Spinal cord (tissue), 10 donors: ENCODE data around the gene UFC1. TPM values are rescaled to one million over a fixed set of nuclear protein-coding genes. Genes with fewer than 3 reads are reported as not detected.

Source experiments
- DNase-seq, 6 donors: peaks; one replicate each; pipeline versions ENCODE4 v3.0.0 to v3.0.0-alpha.2; 2013 to 2015; ENCODE audit warnings: low spot score in 6 of 6, low read depth in 4 of 6
- H3K27ac ChIP-seq: one replicate; pipeline ENCODE4 v1.5.1; 2013; ENCODE audit warnings: low read depth, low read length, control low read depth
- H3K27me3 ChIP-seq: one replicate; pipeline ENCODE4 v1.6.1; 2013; ENCODE audit warnings: low read length; ENCODE audit not compliant: control insufficient read depth, insufficient read depth
- H3K36me3 ChIP-seq: one replicate; pipeline ENCODE4 v1.6.1; 2013; ENCODE audit warnings: low read length; ENCODE audit not compliant: control insufficient read depth, insufficient read depth
- H3K4me1 ChIP-seq: one replicate; pipeline ENCODE4 v1.6.1; 2013; ENCODE audit warnings: low read length; ENCODE audit not compliant: control insufficient read depth, insufficient read depth
- H3K4me3 ChIP-seq: one replicate; pipeline ENCODE4 v1.5.1; 2013; ENCODE audit warnings: low read depth, low read length, control low read depth
- H3K9me3 ChIP-seq: one replicate; pipeline ENCODE4 v1.6.1; 2013; ENCODE audit warnings: low read length; ENCODE audit not compliant: control insufficient read depth, insufficient read depth
- WGBS: methylation state at CpG from one replicate; pipeline ENCODE4 v1.1.5; 2013; ENCODE audit warnings: missing lambda C conversion rate; ENCODE audit not compliant: insufficient coverage; 5-methylcytosine and 5-hydroxymethylcytosine counted together
- polyA plus RNA-seq, 2 donors: library from polyadenylated mRNA; unstranded; fragments of 120-200 nt; gene quantifications; one replicate each; pipeline ENCODE4 v1.2.1, GENCODE V29; 2013; ENCODE audit not compliant: insufficient read length in 2 of 2
- small RNA-seq: library from RNA; depleted of rRNA; stranded (forward); fragments of <200 nt; gene quantifications from one replicate; pipeline ENCODE3, GENCODE V24; 2014; ENCODE audit warnings: low replicate concordance
- total RNA-seq, 2 donors: library from RNA; depleted of rRNA in 1 of 2; stranded (reverse); fragments of 120-200 nt in 1 of 2; fragments of >200 nt in 1 of 2; gene quantifications; one replicate each; pipeline versions ENCODE4 v1.2.3 to v1.2.4, GENCODE V29; 2013 to 2014
- donor health status: healthy.

Gene UFC1
- total and polyA plus RNA-seq, 4 donors = 86.9 to 165 (median 141) TPM

GRCh38 chr1:161201836-161202712 is 48.3 kb downstream of the UFC1 start, which contains the start of gene NDUFS2:
NDUFS2 (plus strand) TSS chr1:161202367; CDS start chr1:161202386, 19 bp downstream.
- WGBS = under 1% methylated on average over 49 of the region's 53 CpGs
- H3K4me3 ChIP-seq = peak within 1 kb of the TSS; percentile 94
- DNase-seq = peak; percentile 93 to 100 (median 98)
- H3K9me3 ChIP-seq = no peaks in the 10 kb centered on the region
- peak within 1 kb of the TSS; percentile 99 for H3K27ac ChIP-seq
- peaks cover 27% of the 10 kb centered on the region for H3K36me3 ChIP-seq
- no peaks in the 10 kb centered on the region for H3K27me3 ChIP-seq
- peaks cover 60% of the 10 kb centered on the region for H3K4me1 ChIP-seq

- Histone ChIP-seq H3K36me3 (peaks cover 56% of the 10 kb centered on the region), H3K27ac (no peak overlapping the region)
Measured at GRCh38 chr1:161206411-161207140, 52.8 kb downstream of the UFC1 start.

GRCh38 chr1:161207173-161207572 is 53.4 kb downstream of the UFC1 start:
- WGBS = 69% methylated on average over 5 of the region's 8 CpGs
- H3K9me3 ChIP-seq = no peaks in the 10 kb centered on the region
- H3K27ac ChIP-seq = no peak overlapping the region
- DNase-seq = no peak
- H3K4me3 ChIP-seq = no peak overlapping the region
- H3K36me3 ChIP-seq = peaks cover 61% of the 10 kb centered on the region
- no peaks in the 10 kb centered on the region for H3K27me3 ChIP-seq
- H3K4me1 ChIP-seq = peaks cover 11% of the 10 kb centered on the region

More at GRCh38 chr1:161206411-161207140, 52.8 kb downstream of the UFC1 start:
- Histone ChIP-seq H3K27me3 (no peaks in the 10 kb centered on the region), H3K9me3 (no peaks in the 10 kb centered on the region), H3K4me1 (peaks cover 15% of the 10 kb centered on the region), H3K4me3 (no peak overlapping the region)
- DNase-seq = no peak
- WGBS = 93% methylated on average over 10 of the region's 12 CpGs

Small RNA genes within 50 kb of the gene (small RNA-seq; reads per million reads assigned to genes)
- not detected for gene RF01225

Other genes starting within 250 kb of the UFC1 start
- under 1 TPM; 0.17 to 0.20 TPM for gene ITLN2, start 199.2 kb upstream of the UFC1 start, total RNA-seq
- under 1 TPM in 1 of 2 donors, not detected in 1; 0.21 TPM for gene ITLN2, start 199.2 kb upstream of the UFC1 start, polyA plus RNA-seq
- 10 to 100 TPM in 1 of 2 donors, 1 to 10 TPM in 1; 9.5 to 23.7 TPM for gene F11R, start 132.8 kb upstream of the UFC1 start, total RNA-seq
- 10 to 100 TPM in 1 of 2 donors, 1 to 10 TPM in 1; 7.0 to 13.0 TPM for gene F11R, start 132.8 kb upstream of the UFC1 start, polyA plus RNA-seq
- gene TSTD1, start 115.0 kb upstream of the UFC1 start, total RNA-seq = 10 to 100 TPM; 12.1 to 25.5 TPM
- 10 to 100 TPM; 10.5 to 33.5 TPM for gene TSTD1, start 115.0 kb upstream of the UFC1 start, polyA plus RNA-seq
- 10 to 100 TPM; 67.1 to 81.6 TPM for gene USF1, start 108.0 kb upstream of the UFC1 start, total RNA-seq
- 10 to 100 TPM; 84.8 to 93.7 TPM for gene USF1, start 108.0 kb upstream of the UFC1 start, polyA plus RNA-seq
- gene ARHGAP30, start 84.1 kb upstream of the UFC1 start, total RNA-seq = 1 to 10 TPM; 2.1 to 4.2 TPM
- 1 to 10 TPM; 2.6 to 3.1 TPM for gene ARHGAP30, start 84.1 kb upstream of the UFC1 start, polyA plus RNA-seq
- under 1 TPM in 1 of 2 donors, not detected in 1; 0.06 TPM for gene NECTIN4, start 64.4 kb upstream of the UFC1 start, total RNA-seq
- gene NECTIN4, start 64.4 kb upstream of the UFC1 start, polyA plus RNA-seq = under 1 TPM in 1 of 2 donors, not detected in 1; 0.15 TPM
- gene KLHDC9, start 55.6 kb upstream of the UFC1 start, total RNA-seq = 10 to 100 TPM; 10.0 to 21.8 TPM
- 10 to 100 TPM; 26.6 to 27.7 TPM for gene KLHDC9, start 55.6 kb upstream of the UFC1 start, polyA plus RNA-seq
- gene PFDN2, start 35.9 kb upstream of the UFC1 start, total RNA-seq = 10 to 100 TPM; 30.3 to 42.8 TPM
- gene PFDN2, start 35.9 kb upstream of the UFC1 start, polyA plus RNA-seq = 100 to 1,000 TPM; 147 to 152 TPM
- gene NIT1, start 35.9 kb upstream of the UFC1 start, total RNA-seq = 10 to 100 TPM; 22.4 to 48.4 TPM
- gene NIT1, start 35.9 kb upstream of the UFC1 start, polyA plus RNA-seq = 10 to 100 TPM; 48.6 to 53.7 TPM
- gene DEDD, start 21.3 kb upstream of the UFC1 start, total RNA-seq = 10 to 100 TPM; 16.3 to 20.2 TPM
- 10 to 100 TPM; 55.1 to 61.5 TPM for gene DEDD, start 21.3 kb upstream of the UFC1 start, polyA plus RNA-seq
- gene USP21, start 5.5 kb downstream of the UFC1 start, total RNA-seq = 10 to 100 TPM; 11.0 to 17.2 TPM
- gene USP21, start 5.5 kb downstream of the UFC1 start, polyA plus RNA-seq = 10 to 100 TPM; 51.4 to 52.1 TPM
- gene PPOX, start 12.4 kb downstream of the UFC1 start, total RNA-seq = 10 to 100 TPM; 21.7 to 47.9 TPM
- 10 to 100 TPM; 53.0 to 69.6 TPM for gene PPOX, start 12.4 kb downstream of the UFC1 start, polyA plus RNA-seq
- 10 to 100 TPM; 18.8 to 28.5 TPM for gene B4GALT3, start 23.5 kb downstream of the UFC1 start, total RNA-seq
- gene B4GALT3, start 23.5 kb downstream of the UFC1 start, polyA plus RNA-seq = 10 to 100 TPM; 48.4 to 52.5 TPM
- gene ADAMTS4, start 45.1 kb downstream of the UFC1 start, total RNA-seq = 10 to 100 TPM; 17.5 to 30.4 TPM
- 10 to 100 TPM; 46.3 to 65.6 TPM for gene ADAMTS4, start 45.1 kb downstream of the UFC1 start, polyA plus RNA-seq
- 100 to 1,000 TPM; 110 to 155 TPM for gene NDUFS2, start 48.4 kb downstream of the UFC1 start, total RNA-seq
- gene NDUFS2, start 48.4 kb downstream of the UFC1 start, polyA plus RNA-seq = 100 to 1,000 TPM; 181 to 196 TPM
- 10 to 100 TPM; 14.9 to 18.5 TPM for gene FCER1G, start 61.3 kb downstream of the UFC1 start, total RNA-seq
- gene FCER1G, start 61.3 kb downstream of the UFC1 start, polyA plus RNA-seq = 10 to 100 TPM; 14.5 to 18.7 TPM
- 1 to 10 TPM in 1 of 2 donors, not detected in 1; 5.4 TPM for gene APOA2, start 69.7 kb downstream of the UFC1 start, total RNA-seq
- gene APOA2, start 69.7 kb downstream of the UFC1 start, polyA plus RNA-seq = not detected
- gene TOMM40L, start 72.1 kb downstream of the UFC1 start, total RNA-seq = 10 to 100 TPM; 14.4 to 15.5 TPM
- gene TOMM40L, start 72.1 kb downstream of the UFC1 start, polyA plus RNA-seq = 10 to 100 TPM; 23.8 to 24.2 TPM
- gene NR1I3, start 84.2 kb downstream of the UFC1 start, total RNA-seq = not detected
- 1 to 10 TPM; 4.2 to 5.9 TPM for gene NR1I3, start 84.2 kb downstream of the UFC1 start, polyA plus RNA-seq
- gene PCP4L1, start 104.8 kb downstream of the UFC1 start, total RNA-seq = 10 to 100 TPM; 18.6 to 81.2 TPM
- 100 to 1,000 TPM; 104 to 113 TPM for gene PCP4L1, start 104.8 kb downstream of the UFC1 start, polyA plus RNA-seq
- gene MPZ, start 156.0 kb downstream of the UFC1 start, total RNA-seq = 1,000 to 10,000 TPM in 1 of 2 donors, 100 to 1,000 TPM in 1; 293 to 1,019 TPM
- gene MPZ, start 156.0 kb downstream of the UFC1 start, polyA plus RNA-seq = 100 to 1,000 TPM in 1 of 2 donors, 10 to 100 TPM in 1; 79.0 to 138 TPM
- 10 to 100 TPM; 36.8 to 49.0 TPM for gene SDHC, start 160.4 kb downstream of the UFC1 start, total RNA-seq
- 100 to 1,000 TPM; 173 to 174 TPM for gene SDHC, start 160.4 kb downstream of the UFC1 start, polyA plus RNA-seq
- gene CFAP126, start 213.9 kb downstream of the UFC1 start, total RNA-seq = 10 to 100 TPM in 1 of 2 donors, 1 to 10 TPM in 1; 2.3 to 36.8 TPM
- 10 to 100 TPM; 20.3 to 39.3 TPM for gene CFAP126, start 213.9 kb downstream of the UFC1 start, polyA plus RNA-seq